CD4-positive, alpha-beta T cell treated with Interleukin-15 for 4 hours (primary cell): ENCODE results near the gene TMEM119.
"Not testable (repeated sequence)": the region's sequence is repeated elsewhere in the genome, so short reads cannot be mapped to it uniquely, and the experiment has no call there.

Experiments
- DNase-seq: peaks from one replicate; pipeline ENCODE4 v3.0.0-alpha.2; 2020; ENCODE audit warnings: low spot score

The TMEM119 gene

DNA sequence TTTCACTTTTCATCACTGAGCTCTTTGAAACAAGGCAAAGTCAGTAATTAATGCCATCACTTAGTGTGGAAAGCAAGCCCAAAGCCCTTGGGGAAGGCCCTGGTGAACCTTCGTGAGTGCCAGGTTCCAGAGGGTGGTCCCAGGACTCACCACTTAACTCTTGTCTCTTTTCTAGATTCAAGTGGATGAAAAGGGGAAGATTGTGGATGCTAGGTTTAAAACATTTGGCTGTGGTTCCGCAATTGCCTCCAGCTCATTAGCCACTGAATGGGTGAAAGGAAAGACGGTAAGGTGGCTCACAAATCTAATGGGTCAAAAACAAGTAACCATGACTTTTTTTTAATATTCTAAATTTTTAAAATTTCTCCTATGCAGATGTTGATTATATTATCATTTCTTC is 32.7 kb downstream of the TMEM119 start:
- no peak for DNase-seq

DNA sequence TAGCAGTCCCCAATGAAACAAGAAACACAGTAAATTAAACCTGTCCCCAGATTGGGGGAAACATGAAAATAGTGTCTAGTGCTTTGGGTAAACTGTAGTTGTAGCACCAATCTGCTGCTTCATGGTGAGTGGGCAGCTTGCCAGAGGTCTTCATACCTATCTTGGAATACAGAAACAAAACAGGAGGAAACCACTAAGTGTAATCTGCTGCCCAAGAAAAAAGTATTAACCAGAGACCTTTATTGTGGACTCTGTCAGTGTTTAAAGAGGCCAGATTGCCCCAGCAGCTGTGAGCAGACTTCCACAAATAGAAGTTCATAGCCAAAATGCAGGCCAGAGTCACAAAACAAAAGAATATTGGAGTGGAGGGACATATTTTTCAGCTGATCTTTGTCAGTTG is 33.2 kb downstream of the TMEM119 start:
- no peak for DNase-seq

DNA sequence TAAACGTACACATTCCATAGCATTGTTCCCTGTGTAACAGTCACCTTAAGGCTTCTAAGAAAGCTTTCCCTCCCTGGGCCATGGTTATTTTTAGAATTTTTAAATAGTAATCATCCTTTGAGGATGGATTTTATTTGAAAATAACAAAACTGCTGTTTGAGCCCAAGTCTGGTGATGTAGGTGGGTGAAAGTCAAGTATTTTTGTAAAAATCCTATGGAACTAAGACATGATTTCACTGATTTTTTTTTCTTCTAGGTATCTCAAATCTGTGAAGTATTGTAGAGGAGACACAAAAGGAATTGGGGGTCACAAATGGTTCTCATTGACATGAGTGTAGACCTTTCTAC is 34.1 kb downstream of the TMEM119 start:
- no peak for DNase-seq

DNA sequence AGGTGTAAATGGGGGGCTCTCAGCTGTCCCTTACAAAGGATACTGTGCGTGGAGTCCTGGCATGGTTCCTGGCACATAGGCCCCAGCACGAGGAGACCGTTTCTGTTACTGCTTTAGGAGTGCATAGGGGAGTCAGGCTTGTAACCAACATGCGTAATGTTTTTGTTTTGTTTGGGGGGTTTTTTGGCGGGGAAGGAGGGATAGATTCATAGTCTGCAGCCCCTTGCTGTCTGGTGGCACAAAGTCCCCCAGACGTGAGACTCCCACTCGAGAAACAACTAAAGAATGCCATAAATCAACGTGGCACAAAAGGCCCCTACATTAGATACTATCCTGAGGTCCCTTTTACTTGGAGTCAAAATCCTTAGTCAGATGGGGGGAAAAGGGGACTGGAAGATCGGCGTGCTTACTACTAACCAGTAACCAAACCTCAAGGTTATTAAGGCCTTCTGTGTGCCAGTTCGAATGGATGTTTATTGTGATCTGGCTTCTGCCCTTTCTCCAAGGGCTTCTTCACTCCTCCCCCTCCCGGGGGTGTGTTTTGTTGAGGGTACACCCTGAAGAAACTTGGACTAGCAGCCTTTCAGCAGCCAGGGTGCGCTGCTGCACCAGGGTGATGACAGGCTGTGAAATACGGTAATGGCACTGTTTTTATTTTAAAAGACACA is 34.6 kb downstream of the TMEM119 start:
- peak; percentile 87 for DNase-seq

DNA sequence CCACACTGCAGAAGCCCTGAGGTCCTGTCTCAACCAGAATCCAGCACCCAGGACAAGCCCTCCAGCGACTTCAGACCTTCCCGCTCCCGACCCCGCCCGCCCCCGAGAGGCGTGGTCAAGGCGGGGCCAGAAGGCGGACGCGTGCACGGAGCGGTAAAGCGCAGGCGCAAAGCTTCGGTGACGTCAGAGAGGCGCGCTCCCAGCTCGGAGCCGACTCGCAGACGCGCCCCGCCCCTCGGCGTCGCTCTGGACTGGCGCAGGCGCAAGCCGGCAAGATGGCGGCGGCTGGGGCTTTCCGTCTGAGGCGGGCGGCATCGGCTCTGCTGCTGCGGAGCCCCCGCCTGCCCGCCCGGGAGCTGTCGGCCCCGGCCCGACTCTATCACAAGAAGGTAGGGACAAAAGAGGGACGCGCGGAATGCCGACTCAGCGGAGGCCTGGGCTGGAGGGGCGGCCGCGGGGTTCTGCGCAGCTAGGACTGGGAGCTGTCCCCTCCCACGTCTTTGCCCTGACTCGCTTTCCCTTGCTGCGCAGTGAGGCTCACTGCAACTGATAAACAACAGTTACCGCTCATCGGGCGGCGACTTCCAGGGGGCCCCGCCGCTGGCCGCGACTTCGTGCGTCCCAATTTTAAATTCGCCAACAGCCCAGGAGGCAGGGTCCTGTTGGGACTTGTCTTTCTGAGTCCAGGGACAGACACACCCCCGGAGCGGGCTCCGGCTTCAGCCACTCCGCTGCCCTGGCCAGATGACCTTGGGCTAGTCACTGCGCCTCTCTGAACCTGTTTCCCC is 35.3 kb downstream of the TMEM119 start, which contains the start of gene ISCU:
Gene ISCU, plus strand, starts transcription at position 249 of the 788 bp plus-strand sequence. Its CDS starts 27 bp downstream, at position 276.
- peak; percentile 98 for DNase-seq

DNA sequence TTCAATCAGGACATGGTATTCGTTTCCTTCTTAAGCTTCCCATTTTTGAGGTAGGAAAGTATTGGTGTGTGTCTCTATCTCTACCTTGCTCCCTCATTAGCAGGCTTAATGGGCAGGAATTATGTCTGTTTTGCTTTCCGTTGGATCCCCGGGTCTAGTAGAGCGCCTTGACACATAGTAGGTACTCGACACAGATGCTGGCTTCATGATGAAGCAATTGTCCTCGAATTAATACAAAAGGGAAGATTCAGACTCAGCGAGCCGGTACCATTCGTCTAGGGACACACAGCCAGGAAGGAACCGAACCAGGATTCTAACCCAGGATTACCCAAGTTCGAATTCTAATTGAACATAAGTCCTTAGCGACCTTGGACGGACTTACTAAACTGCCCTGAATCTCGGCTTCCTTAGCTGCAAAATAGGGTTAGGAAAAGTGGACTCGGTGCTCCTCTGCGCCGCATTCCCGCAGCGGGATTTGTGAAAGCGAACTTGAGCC is 36.0 kb downstream of the TMEM119 start:
- DNase-seq: no peak

DNA sequence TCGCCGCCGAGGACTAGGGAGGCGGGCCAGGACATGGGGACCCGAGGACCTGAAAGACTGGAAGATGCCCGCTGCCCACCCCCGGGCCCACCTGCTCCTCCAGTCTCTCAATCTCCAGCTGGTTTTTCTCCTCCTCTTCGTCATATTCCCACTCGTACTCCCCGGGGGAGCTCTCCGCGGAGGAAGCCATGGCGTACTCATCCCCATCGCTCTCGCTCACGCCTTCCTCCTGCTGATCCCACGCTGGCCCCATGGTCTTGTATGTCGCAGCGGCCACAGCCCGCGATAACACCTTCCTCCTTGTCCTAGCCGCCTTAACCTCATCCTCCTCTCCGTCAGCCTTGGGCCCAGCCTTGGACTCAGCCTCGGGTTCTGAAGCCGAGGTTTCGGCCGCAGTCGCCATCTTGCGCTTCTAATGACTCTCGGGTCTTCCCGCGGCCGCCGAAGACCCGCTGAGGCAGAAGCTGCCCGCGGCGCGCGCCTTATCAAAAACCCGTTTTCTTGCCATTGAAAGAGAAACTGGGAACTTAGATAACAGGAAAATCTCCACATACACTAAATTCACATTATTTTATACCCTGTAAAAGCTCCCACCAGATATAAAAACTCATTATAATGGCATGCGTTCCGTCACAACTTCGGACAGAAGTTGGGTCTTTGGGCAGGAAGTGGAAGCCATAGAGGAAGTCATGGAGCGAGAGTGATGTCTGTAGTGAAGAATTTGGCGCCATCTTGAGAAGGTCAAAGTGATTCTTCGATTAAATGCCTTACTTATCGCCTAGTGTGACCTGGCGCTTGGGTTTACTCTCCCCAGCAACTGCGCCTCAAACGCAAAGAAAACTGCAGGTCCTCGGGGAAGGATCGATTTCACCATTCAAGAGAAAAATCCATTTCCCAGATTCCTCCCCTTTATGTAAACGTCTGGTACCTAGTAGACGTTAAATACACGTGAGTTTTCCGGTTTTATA is 36.8 kb downstream of the TMEM119 start, which contains the start of gene SART3:
Gene SART3, minus strand, starts transcription at position 422 of the 968 bp plus-strand sequence. Its CDS starts 19 bp downstream, at position 403.
- DNase-seq: peak; percentile 89

DNA sequence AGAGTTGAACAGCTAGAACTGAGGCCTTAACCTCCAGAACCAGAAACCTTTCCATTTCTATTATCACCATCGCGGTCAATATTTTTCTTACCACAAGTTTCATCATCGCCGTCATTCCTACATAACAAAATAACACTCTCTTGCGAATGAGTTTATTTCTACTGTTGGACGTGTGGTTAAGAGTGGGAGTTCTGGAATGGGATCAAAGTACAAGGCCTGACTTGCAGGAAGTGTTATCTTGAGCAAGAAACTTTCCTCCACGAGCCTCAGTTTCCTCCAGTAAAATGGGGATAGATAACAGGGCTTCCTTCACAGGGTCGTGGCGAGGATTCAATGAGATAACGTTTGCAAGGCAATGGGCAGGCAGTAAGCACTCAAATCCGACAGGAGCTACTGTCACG is 37.6 kb downstream of the TMEM119 start:
- DNase-seq: no peak

DNA sequence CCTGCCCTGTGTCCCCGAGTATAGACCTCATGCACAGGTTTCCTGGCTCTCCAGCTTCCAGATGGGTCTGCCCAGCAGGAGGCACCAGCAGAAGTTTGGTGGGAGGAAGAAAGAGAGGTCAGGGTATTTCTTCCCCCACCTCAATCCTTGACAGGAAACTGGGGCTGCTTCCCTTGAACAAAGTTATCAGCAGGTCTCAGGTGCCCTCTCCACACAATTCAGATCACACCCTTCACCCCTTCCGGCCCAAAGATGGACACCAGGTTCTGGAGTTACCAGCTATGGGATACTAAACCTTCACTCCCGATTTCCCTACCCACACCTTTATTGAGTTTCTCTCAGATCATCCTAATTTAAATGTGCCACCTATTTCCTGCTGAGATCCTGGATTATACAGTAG is 38.1 kb downstream of the TMEM119 start:
- no peak for DNase-seq

DNA sequence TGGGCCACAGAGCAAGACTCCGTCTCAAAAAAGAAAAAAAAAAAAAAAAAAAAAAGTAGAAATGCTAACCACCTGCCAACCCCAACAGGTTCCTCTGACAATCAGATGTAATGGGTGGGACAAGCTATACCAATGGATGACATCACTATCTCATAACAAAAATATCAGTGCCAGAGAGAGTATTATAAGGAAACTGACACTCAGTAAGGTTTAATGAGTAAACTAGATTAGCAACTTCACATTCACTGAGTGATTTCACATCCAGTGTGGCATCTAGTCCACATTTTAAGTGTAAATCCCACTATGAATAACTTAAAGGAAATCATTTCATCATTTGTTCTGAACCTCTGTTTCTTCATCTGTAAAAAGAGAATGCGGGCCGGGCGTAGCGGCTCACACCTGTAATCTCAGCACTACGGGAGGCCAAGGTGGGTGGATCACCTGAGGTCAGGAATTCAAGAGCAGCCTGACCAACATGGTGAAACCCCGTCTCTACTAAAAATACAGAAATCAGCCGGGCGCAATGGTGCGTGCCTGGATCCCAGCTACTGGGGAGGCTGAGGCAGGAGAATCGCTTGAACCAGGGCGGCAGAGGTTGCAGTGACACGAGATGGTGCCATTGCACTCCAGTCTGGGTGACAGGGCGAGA is 38.8 kb downstream of the TMEM119 start:
- DNase-seq: no peak

DNA sequence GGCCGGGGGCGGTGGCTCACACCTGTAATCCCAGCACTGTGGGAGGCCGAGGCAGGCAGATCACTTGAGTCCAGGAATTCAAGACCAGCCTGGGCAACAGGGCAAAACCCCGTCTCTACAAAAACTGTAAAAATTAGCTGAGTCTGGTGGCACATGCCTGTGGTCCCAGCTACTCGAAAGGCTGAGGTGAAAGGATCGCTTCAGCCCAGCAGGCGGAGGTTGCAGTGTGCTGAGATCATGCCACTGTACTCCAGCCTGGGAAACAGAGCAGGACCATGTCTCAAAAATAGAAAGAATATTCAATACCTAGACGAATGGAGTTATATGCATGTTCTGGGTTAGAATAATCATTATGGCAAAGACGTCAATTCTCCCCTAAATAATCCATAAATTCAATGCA is 42.5 kb downstream of the TMEM119 start:
- not testable (repeated sequence) for DNase-seq

DNA sequence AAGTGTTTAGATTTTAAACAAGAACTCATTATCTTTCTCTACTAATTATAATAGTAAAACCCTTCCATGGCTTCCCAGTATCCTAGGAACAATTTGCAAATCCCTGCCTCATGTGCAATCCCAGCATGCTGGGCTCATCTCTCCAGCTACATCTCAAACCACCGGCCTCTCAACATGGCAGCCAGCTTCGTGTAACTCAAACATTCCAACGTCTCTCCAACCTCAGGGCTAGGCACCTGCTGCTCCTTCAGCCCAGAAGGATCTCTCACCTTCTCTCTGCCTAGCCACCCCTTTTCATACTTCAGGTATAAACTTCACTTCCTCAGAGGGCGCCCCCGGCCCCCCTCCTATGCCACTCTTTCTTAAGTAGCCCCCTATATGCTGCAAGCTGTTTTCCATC is 44.1 kb downstream of the TMEM119 start:
- DNase-seq: no peak

DNA sequence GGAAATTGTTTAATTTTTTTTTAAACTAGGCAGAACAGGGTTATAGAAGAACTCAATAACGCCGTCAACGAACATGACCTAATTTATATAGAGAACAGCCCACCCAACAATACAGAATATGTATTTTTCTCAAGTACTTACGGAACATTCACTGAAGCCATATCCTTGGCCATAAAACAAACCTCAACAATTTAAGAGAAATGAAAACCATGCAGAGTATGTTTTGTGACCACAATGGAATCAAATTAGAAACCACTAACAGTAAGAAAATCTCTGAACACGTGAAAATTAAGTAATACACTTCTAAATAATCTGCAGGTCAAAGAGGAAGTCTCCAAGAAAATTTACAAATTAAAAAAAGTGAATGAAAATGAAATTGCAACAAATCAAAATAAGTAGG is 46.3 kb downstream of the TMEM119 start:
- DNase-seq: no peak

DNA sequence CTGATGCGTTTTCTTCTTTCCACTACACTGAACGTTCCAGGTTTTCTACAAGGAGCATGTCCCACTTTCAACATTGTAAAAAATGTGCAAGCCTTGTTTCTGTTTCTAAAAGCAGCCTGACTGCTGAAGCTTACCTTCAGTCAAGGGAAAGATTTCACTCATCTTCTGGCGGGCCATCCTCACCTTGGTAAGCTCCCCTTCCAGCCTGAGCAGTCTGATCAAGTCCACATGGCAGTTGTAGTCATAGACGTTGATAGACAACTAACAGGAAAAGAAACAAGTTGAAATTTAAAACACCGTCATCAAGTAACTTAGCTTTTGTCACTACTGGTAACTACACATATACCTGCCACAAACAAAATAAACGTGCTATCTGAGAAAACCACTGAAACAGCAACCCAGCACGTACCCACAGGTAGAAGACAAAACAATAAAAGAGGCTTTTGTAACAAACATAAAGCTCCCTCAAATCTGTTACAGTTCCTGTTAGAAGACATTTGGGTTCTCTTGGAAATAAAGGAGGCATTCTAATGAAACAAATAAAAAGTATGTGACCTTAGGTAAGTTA is 48.8 kb downstream of the TMEM119 start:
- no peak for DNase-seq

DNA sequence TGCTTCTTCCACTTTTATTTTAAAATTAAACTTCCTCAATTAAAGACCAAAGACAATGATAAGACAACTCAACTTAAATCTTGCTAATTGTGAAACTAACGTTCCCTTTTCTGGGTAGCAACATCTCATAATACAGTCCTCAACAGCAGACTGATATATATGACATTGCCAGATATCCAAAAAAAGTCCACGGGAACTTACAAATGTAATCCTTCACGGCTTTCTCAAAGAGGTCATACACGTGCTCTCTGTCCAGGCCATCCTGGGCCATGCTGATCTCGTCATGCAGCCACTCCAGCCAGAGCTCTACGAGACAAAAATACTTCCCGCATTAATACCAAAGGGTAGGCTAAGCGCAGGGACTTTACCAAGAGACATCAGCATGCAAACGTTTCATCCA is 50.2 kb downstream of the TMEM119 start:
- DNase-seq: no peak

DNA sequence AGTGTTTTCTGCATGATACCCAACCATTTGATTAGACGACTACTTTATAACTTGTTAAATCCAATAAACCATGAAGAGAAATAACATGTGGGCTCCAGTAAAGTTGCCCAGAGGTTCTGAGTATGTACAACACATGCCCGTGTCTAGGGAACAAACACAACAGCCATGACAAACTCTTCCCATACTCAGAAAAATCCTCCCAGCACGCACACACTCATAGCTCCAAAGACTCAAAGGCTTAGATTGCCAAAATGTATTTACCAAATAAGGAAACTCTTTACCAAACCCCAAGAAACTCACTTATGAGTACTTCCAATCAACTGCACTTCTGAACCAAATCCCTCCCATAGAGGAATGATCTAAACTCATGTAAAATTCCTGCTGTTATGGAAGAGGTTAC is 54.2 kb downstream of the TMEM119 start:
- no peak for DNase-seq

DNA sequence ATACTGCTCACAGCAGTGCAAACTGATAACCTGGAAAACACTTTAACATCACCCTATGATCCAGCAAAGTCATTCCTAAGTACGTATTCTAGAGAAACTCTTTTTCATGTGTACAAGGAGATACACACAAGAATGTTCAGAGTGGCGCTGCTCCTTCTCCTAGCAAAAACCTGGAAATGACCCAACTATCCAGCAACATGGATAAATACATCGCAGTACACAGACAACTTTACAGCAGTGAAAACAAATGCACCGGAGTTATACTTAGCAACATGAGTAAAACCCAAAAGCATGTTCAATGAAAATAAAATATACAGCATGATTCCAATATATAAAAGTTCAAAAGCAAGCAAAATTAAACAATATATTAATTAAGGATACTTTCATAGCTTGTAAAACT is 55.6 kb downstream of the TMEM119 start:
- no peak for DNase-seq
